IPS-18a (cell line): ENCODE data around the gene ITIH5.

Source experiments
- H3K27ac ChIP-seq: one replicate; pipeline ENCODE4 v1.5.1; 2013; ENCODE audit warnings: low read length
- H3K27me3 ChIP-seq: one replicate; pipeline ENCODE4 v1.6.1; 2013; ENCODE audit warnings: mild to moderate bottlenecking, low read length; ENCODE audit not compliant: control insufficient read depth, insufficient read depth
- H3K36me3 ChIP-seq: one replicate; pipeline ENCODE4 v1.6.1; 2013; ENCODE audit warnings: low read depth, low read length; ENCODE audit not compliant: control insufficient read depth
- H3K4me1 ChIP-seq: one replicate; pipeline ENCODE4 v1.6.1; 2013; ENCODE audit warnings: low read depth, low read length; ENCODE audit not compliant: control insufficient read depth
- H3K4me3 ChIP-seq: one replicate; pipeline ENCODE4 v1.5.1; 2013; ENCODE audit warnings: low read length
- H3K9ac ChIP-seq: one replicate; pipeline ENCODE4 v1.6.1; 2013; ENCODE audit warnings: mild to moderate bottlenecking, low read length, moderate library complexity
- H3K9me3 ChIP-seq: one replicate; pipeline ENCODE4 v1.6.1; 2013; ENCODE audit warnings: low read depth, low read length; ENCODE audit not compliant: control insufficient read depth

The ITIH5 gene

GRCh38 chr10:7525314-7526016 is 141.3 kb downstream of the ITIH5 start:
- no peaks in the 10 kb centered on the region for H3K36me3 ChIP-seq
- no peaks in the 10 kb centered on the region for H3K27me3 ChIP-seq
- no peak overlapping the region for H3K4me3 ChIP-seq
- no peak overlapping the region for H3K9ac ChIP-seq
- no peaks in the 10 kb centered on the region for H3K4me1 ChIP-seq
- H3K9me3 ChIP-seq = no peaks in the 10 kb centered on the region
- no peak overlapping the region for H3K27ac ChIP-seq

- Histone ChIP-seq H3K27me3 (no peaks in the 10 kb centered on the region), H3K4me3 (no peak overlapping the region), H3K27ac (no peak overlapping the region), H3K9ac (no peak overlapping the region), H3K4me1 (no peaks in the 10 kb centered on the region), H3K9me3 (no peaks in the 10 kb centered on the region), H3K36me3 (no peaks in the 10 kb centered on the region)
Measured at GRCh38 chr10:7523656-7524055, 143.1 kb downstream of the ITIH5 start.

DNA sequence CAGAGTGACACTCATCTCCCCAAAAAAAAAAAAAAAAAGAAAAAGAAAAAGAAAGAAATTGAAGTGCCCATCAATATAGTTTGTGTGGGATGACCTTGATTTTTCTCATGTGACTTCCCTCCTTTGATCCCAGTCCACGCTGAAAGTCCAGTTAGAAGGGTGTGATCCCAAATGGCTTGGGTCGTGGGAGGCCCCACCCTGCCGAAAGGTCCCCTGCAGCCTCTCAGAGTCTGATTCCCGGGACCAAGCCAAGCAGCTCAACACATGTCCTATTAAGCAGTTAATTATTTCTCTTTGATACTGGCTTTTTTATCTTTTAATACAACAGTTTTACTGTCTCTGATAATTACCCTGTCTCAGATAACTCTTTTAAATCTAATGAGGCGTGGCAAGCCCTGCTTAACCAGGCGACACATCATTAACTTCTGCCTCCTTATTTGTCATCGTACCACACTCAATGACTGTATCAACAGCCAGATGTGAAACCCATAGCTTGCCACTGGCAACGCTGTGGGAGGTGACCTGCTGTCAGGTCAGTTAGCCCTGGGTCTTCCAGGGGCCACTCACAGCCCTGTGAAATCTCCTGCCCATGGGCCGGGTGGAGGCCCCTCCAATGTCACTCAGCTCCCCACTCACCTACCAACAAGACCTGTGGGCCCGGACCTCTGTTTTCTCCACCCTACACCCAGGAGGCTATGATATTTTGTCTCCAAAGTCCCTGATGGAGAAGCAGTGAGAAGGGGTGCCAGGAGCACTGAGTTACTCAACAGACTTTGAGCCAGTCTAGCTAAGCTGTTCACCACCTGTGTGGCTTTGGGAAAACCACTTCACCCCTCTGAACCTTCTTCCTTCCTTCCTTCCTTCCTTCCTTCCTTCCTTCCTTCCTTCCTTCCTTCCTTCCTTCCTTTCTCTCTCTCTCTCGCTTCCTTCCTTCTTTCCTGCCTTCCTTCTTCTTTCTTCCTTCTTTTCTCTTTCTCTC is 146.0 kb downstream of the ITIH5 start:
- no peaks in the 10 kb centered on the region for H3K36me3 ChIP-seq
- no peak overlapping the region for H3K27ac ChIP-seq
- H3K4me3 ChIP-seq = no peak overlapping the region
- H3K9ac ChIP-seq = no peak overlapping the region
- H3K4me1 ChIP-seq = no peaks in the 10 kb centered on the region
- no peaks in the 10 kb centered on the region for H3K27me3 ChIP-seq
- no peaks in the 10 kb centered on the region for H3K9me3 ChIP-seq

- Histone ChIP-seq H3K27me3 (no peaks in the 10 kb centered on the region), H3K4me1 (no peaks in the 10 kb centered on the region), H3K27ac (no peak overlapping the region), H3K4me3 (no peak overlapping the region), H3K9ac (no peak overlapping the region), H3K36me3 (no peaks in the 10 kb centered on the region), H3K9me3 (no peaks in the 10 kb centered on the region)
Measured at GRCh38 chr10:7519351-7519750, 147.4 kb downstream of the ITIH5 start.

DNA sequence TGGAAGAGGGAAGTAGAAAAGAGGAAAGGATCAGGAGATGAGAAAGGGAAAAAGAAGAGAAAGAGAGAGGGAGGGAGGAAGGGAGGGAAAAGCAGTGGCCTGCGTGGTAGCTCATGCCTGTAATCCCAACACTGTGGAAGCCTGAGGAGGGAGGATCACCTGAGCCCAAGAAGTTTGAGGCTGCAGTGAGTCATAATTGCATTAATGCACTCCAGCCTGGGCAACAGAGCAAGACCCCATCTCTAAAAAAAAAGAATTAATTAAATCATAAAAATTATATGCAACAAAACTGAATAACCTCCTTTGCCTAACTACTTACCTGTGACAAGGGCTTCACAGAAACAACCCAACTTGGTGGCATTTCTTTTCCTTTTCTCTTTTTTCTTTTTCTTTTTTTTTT is 148.1 kb downstream of the ITIH5 start:
- Histone ChIP-seq H3K9me3 (no peaks in the 10 kb centered on the region), H3K27me3 (no peaks in the 10 kb centered on the region), H3K36me3 (no peaks in the 10 kb centered on the region), H3K4me1 (no peaks in the 10 kb centered on the region), H3K4me3 (no peak overlapping the region), H3K27ac (no peak overlapping the region), H3K9ac (no peak overlapping the region)

DNA sequence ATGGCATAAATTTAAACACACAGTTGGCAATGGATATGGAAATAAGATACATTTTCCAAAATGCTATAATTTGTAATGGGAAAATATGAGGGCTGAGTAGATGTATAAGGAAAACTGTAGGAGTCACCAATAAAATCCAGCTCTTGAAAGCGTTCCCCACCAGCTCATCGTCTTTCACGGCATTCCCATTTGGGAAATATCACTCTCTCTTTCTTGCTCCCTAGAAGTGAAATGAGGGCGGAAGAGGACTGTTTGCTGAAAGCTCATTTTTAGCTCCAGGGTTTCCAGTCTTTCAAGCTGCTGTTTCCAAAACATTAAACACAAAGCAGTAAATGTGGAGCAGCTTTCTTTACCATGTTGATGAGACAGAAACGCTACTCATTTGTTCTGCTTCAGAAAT is 151.3 kb downstream of the ITIH5 start:
- no peak overlapping the region for H3K9ac ChIP-seq
- no peaks in the 10 kb centered on the region for H3K27me3 ChIP-seq
- H3K4me3 ChIP-seq = no peak overlapping the region
- H3K27ac ChIP-seq = no peak overlapping the region
- no peaks in the 10 kb centered on the region for H3K36me3 ChIP-seq
- no peaks in the 10 kb centered on the region for H3K4me1 ChIP-seq
- H3K9me3 ChIP-seq = no peaks in the 10 kb centered on the region

GRCh38 chr10:7513936-7514335 is 152.8 kb downstream of the ITIH5 start:
- Histone ChIP-seq H3K4me3 (no peak overlapping the region), H3K27ac (no peak overlapping the region), H3K4me1 (no peaks in the 10 kb centered on the region), H3K36me3 (no peaks in the 10 kb centered on the region), H3K9ac (no peak overlapping the region), H3K9me3 (no peaks in the 10 kb centered on the region), H3K27me3 (no peaks in the 10 kb centered on the region)

GRCh38 chr10:7513455-7513854 is 153.3 kb downstream of the ITIH5 start:
- no peaks in the 10 kb centered on the region for H3K9me3 ChIP-seq

GRCh38 chr10:7512487-7512886 is 154.3 kb downstream of the ITIH5 start:
- Histone ChIP-seq H3K27ac (no peak overlapping the region), H3K4me3 (no peak overlapping the region)

More at GRCh38 chr10:7513455-7513854, 153.3 kb downstream of the ITIH5 start:
- no peaks in the 10 kb centered on the region for H3K36me3 ChIP-seq
- H3K27ac ChIP-seq = no peak overlapping the region
- H3K27me3 ChIP-seq = no peaks in the 10 kb centered on the region
- no peak overlapping the region for H3K4me3 ChIP-seq
- no peak overlapping the region for H3K9ac ChIP-seq
- H3K4me1 ChIP-seq = no peaks in the 10 kb centered on the region

GRCh38 chr10:7511612-7512011 is 155.2 kb downstream of the ITIH5 start:
- H3K9me3 ChIP-seq = no peaks in the 10 kb centered on the region
- H3K4me1 ChIP-seq = no peaks in the 10 kb centered on the region
- H3K9ac ChIP-seq = no peak overlapping the region
- no peak overlapping the region for H3K4me3 ChIP-seq
- H3K36me3 ChIP-seq = no peaks in the 10 kb centered on the region
- H3K27ac ChIP-seq = no peak overlapping the region
- H3K27me3 ChIP-seq = no peaks in the 10 kb centered on the region

More at GRCh38 chr10:7512487-7512886, 154.3 kb downstream of the ITIH5 start:
- H3K9ac ChIP-seq = no peak overlapping the region
- no peaks in the 10 kb centered on the region for H3K9me3 ChIP-seq
- H3K4me1 ChIP-seq = no peaks in the 10 kb centered on the region
- no peaks in the 10 kb centered on the region for H3K36me3 ChIP-seq
- H3K27me3 ChIP-seq = no peaks in the 10 kb centered on the region
